T-cell (primary cell): ENCODE results near the gene FRMD1. TPM values are rescaled to one million over a fixed set of nuclear protein-coding genes. Genes with fewer than 3 reads are reported as not detected.

Source experiments
- ATAC-seq, 4 experiments: fragments of 200-7000 bp in 3 of 4; fragments of 150-1000 bp in 1 of 4; cut with Tn5 transposase; replicated peaks in 1 of 4; 1 replicate in 3 of 4; 2 replicates in 1 of 4; pipeline ENCODE4 v1.10.0; 2021; ENCODE audit warnings: moderate library complexity in 3 of 4, mild to moderate bottlenecking in 2 of 4, moderate number of reproducible peaks in 1 of 4
- CTCF ChIA-PET, 2 donors: fragments of 300-600 bp; sonication (Branson Sonifier 250); formaldehyde crosslinking; loops; one replicate each; lab custom pipeline; 2022; ENCODE audit warnings: antibody characterized with exemption in 2 of 2; lab: Charles Lee
- POLR2A ChIA-PET, 2 donors: fragments of 300-600 bp; sonication (Branson Sonifier 250); formaldehyde crosslinking; loops; one replicate each; lab custom pipeline; 2022; ENCODE audit warnings: antibody characterized with exemption in 2 of 2; lab: Charles Lee
- DNase-seq, 35 experiments: peaks; one replicate each; pipeline versions ENCODE4 v3.0.0 to v3.0.0-alpha.2; 2013 to 2023
- H3K27ac ChIP-seq: one replicate; pipeline ENCODE4 v1.5.1; 2013; ENCODE audit warnings: low read length
- H3K27me3 ChIP-seq, 2 experiments: replicated peaks in 1 of 2; 1 replicate in 1 of 2; 2 replicates in 1 of 2; pipeline versions ENCODE4 v1.6.1 to v1.7.0; 2013; ENCODE audit warnings: low read length in 1 of 2, mixed read lengths in 1 of 2; ENCODE audit not compliant: control insufficient read depth in 2 of 2, insufficient read depth in 2 of 2; ENCODE audit errors: extremely low read depth in 1 of 2
- H3K36me3 ChIP-seq, 2 donors: 1 replicate in 1 of 2; 2 replicates in 1 of 2; pipeline versions ENCODE4 v1.6.1 to v1.7.0; 2013; ENCODE audit warnings: low read length in 1 of 2; ENCODE audit not compliant: control insufficient read depth in 2 of 2, insufficient read depth in 1 of 2; ENCODE audit errors: extremely low read depth in 1 of 2
- H3K4me1 ChIP-seq, 2 experiments: 1 replicate in 1 of 2; 2 replicates in 1 of 2; pipeline versions ENCODE4 v1.6.1 to v1.7.0; 2013; ENCODE audit warnings: low read length in 2 of 2, mixed read lengths in 1 of 2; ENCODE audit not compliant: insufficient read depth in 2 of 2, control insufficient read depth in 1 of 2; ENCODE audit errors: extremely low read depth in 1 of 2
- H3K4me3 ChIP-seq, 2 donors: 1 replicate in 1 of 2; 2 replicates in 1 of 2; pipeline versions ENCODE4 v1.5.1 to v1.7.0; 2013; ENCODE audit warnings: mild to moderate bottlenecking in 2 of 2, low read length in 1 of 2, moderate library complexity in 1 of 2; ENCODE audit not compliant: control insufficient read depth in 1 of 2; ENCODE audit errors: extremely low read depth in 1 of 2
- H3K9me3 ChIP-seq: 2 replicates; pipeline ENCODE4 v1.7.0; 2013
- H3K27ac Mint-ChIP-seq, 2 donors: one replicate each; pipeline ENCODE4 v1.8.0; 2020 to 2021; ENCODE audit warnings: mild to moderate bottlenecking in 2 of 2, mixed read lengths in 2 of 2
- H3K27me3 Mint-ChIP-seq, 2 donors: one replicate each; pipeline ENCODE4 v1.8.0; 2021 to 2022; ENCODE audit warnings: mixed read lengths in 2 of 2
- H3K36me3 Mint-ChIP-seq: one replicate; pipeline ENCODE4 v1.8.0; 2021; ENCODE audit warnings: mixed read lengths
- H3K4me1 Mint-ChIP-seq, 3 donors: one replicate each; pipeline ENCODE4 v1.8.0; 2020 to 2022; ENCODE audit warnings: mixed read lengths in 3 of 3, mild to moderate bottlenecking in 1 of 3
- H3K4me3 Mint-ChIP-seq, 3 donors: one replicate each; pipeline ENCODE4 v1.8.0; 2020 to 2022; ENCODE audit warnings: mild to moderate bottlenecking in 3 of 3, mixed read lengths in 3 of 3, moderate library complexity in 3 of 3
- H3K9me3 Mint-ChIP-seq, 3 donors: one replicate each; pipeline ENCODE4 v1.8.0; 2020 to 2022; ENCODE audit warnings: mixed read lengths in 3 of 3
- WGBS: methylation state at CpG from one replicate; pipeline ENCODE4 v1.1.5; 2013; ENCODE audit warnings: missing lambda C conversion rate; ENCODE audit not compliant: insufficient coverage; 5-methylcytosine and 5-hydroxymethylcytosine counted together
- total RNA-seq, 35 experiments: library from RNA in 6 of 35; stranded (reverse) in 6 of 35; fragments of 120-200 nt in 1 of 35; gene quantifications; one replicate each; pipeline versions ENCODE4 v1.2.1 to v1.2.4 and lab custom pipeline; 2013 to 2026

FRMD1 gene
- total RNA-seq, 5 donors from 2014 or later (not counting 1 experiment from before 2014, with no cell fraction given) = not detected

- Histone ChIP-seq H3K9me3 (no peaks in the 10 kb centered on the region), H3K27ac (no peak overlapping the region), H3K36me3 (no peaks in the 10 kb centered on the region), H3K27me3 (peaks cover 8 to 48% of the 10 kb centered on the region in 2 experiments), H3K4me1 (no peaks in the 10 kb centered on the region), H3K4me3 (no peak overlapping the region)
- DNase-seq (no peak), ATAC-seq (no peak)
- Mint-ChIP-seq H3K4me3 (no peak overlapping the region), H3K27me3 (peaks cover 34 to 49% of the 10 kb centered on the region in 2 donors), H3K36me3 (no peaks in the 10 kb centered on the region), H3K4me1 (no peaks in the 10 kb centered on the region), H3K9me3 (no peaks in the 10 kb centered on the region), H3K27ac (no peak overlapping the region)
- ChIA-PET POLR2A (no interaction called here), CTCF (no interaction called here)
- 5% methylated on average over 43 of the region's 52 CpGs for WGBS
Measured at GRCh38 chr6:168100803-168101589, 22.0 kb upstream of the FRMD1 start.

DNA sequence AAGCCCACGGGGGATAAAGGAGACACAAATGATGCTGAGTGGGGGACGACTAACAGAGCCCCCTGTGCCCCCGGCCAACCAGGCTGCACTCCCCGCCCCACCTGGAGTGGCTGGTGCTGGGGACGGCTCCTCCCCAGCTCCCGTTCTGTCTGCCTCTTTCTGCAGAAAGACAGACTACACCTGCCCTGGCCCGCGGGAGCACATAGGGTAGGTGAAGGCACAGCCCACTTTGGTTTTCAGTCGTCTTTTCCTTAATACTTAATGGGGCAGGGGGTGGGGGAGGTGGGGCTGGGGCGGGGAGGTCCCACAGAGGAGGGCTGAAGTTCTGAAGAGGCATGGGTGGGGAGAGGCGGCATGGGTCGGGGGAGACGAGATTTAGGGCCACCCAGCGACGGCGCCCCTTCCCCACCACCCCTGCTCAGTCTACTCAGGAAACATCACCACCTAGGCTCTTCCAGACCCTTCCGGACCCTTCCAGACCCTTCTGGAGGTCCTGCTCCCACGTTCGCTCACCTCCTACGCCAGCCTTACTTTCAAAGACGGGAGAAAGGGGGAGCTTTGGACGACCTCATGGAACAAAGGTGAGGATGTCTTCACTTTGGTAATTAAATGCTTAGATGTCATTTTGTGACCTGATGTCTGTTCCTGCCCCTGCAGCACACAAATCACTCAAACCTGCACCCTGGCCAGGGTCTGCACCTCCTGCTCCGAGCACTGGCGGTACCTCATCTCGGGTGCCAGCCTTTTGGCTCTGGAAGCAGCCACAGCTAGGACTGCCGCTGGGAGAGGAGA, 21.2 kb upstream of the FRMD1 start:
- WGBS = 74% methylated on average over 4 of the region's 26 CpGs
- Mint-ChIP-seq H3K27me3 (peaks cover 34 to 49% of the 10 kb centered on the region in 2 donors), H3K9me3 (no peaks in the 10 kb centered on the region), H3K4me1 (no peaks in the 10 kb centered on the region), H3K36me3 (no peaks in the 10 kb centered on the region), H3K27ac (peak overlapping the region in 1 of 2 donors; percentile 36), H3K4me3 (no peak overlapping the region)
- H3K27ac ChIP-seq = no peak overlapping the region
- H3K9me3 ChIP-seq = no peaks in the 10 kb centered on the region
- no peaks in the 10 kb centered on the region for H3K36me3 ChIP-seq
- POLR2A ChIA-PET = no interaction called here
- no peaks in the 10 kb centered on the region for H3K4me1 ChIP-seq
- DNase-seq (no peak), ATAC-seq (no peak)
- CTCF ChIA-PET = no interaction called here
- peaks cover 8 to 48% of the 10 kb centered on the region in 2 experiments for H3K27me3 ChIP-seq
- no peak overlapping the region for H3K4me3 ChIP-seq

DNA sequence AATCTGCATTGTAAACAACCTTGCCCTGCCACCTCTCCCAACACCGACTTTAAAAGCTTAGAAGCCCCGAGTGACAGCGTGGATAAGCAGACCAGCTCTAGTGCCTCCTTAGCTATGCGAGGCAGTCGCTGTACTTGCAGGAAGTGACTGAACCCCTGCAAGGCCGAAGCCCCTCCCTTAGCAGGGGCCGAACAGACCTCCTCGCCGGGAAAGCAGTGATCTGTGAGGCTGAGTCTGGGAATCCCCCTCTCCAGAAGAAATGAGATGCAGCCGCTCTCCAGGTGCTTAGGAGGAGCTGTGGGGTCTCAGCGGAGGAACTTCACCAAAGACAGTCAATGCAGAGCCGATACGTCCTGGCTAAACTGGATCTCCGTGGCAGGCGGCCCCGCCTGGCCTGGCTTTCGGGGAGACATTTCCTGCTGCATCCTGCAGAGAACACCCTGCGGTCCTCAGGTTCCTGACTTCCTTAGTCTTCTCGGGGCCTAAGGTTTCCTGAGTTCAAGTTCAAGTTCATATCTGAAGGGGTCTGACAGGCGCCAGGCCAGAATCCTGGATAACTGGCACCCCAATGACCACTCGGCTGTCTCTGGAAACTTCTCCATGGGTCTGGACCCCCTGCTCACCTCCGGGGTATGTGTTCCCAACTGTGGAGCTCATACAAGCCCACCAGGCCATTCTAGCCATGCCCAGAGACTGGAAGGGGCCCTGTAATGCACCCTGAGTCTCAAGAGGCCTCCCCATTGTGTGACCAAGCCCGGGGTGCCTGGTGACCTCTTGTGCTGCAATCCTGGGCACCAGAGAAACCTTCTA, 20.4 kb upstream of the FRMD1 start:
- peaks cover 6 to 45% of the 10 kb centered on the region in 2 experiments for H3K27me3 ChIP-seq
- no peaks in the 10 kb centered on the region for H3K9me3 ChIP-seq
- no peak for DNase-seq
- no peaks in the 10 kb centered on the region for H3K36me3 ChIP-seq
- Mint-ChIP-seq H3K4me1 (no peaks in the 10 kb centered on the region), H3K4me3 (no peak overlapping the region), H3K27me3 (peaks cover 27 to 44% of the 10 kb centered on the region in 2 donors), H3K27ac (no peak overlapping the region), H3K36me3 (no peaks in the 10 kb centered on the region), H3K9me3 (no peaks in the 10 kb centered on the region)
- WGBS = 74% methylated on average over 16 of the region's 23 CpGs
- ChIA-PET CTCF (no interaction called here), POLR2A (no interaction called here)
- ATAC-seq = no peak
- H3K27ac ChIP-seq = no peak overlapping the region
- H3K4me1 ChIP-seq = no peaks in the 10 kb centered on the region
- no peak overlapping the region for H3K4me3 ChIP-seq

DNA sequence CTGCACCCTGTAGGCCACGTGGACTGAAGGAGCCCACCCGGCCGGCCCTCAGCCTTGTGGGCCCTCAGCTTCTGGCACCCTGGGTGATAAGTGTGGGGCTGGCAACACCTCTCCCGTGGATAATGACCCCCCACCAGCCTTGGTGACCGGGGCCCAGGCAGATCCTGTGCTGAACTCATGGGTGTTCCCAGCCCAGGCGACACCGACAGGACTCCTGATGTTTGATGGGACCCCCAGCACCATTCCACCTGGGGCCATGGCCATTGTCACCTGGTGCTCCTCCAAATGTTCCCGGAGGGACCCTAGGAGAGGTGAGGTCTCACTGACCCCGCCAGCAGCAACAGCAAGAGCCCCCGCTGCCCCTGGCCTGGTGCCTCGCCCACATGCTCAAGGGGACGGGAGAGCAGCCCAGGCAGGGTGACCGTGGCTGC, 19.4 kb upstream of the FRMD1 start:
- H3K27me3 ChIP-seq = peaks cover 6 to 43% of the 10 kb centered on the region in 2 experiments

DNA sequence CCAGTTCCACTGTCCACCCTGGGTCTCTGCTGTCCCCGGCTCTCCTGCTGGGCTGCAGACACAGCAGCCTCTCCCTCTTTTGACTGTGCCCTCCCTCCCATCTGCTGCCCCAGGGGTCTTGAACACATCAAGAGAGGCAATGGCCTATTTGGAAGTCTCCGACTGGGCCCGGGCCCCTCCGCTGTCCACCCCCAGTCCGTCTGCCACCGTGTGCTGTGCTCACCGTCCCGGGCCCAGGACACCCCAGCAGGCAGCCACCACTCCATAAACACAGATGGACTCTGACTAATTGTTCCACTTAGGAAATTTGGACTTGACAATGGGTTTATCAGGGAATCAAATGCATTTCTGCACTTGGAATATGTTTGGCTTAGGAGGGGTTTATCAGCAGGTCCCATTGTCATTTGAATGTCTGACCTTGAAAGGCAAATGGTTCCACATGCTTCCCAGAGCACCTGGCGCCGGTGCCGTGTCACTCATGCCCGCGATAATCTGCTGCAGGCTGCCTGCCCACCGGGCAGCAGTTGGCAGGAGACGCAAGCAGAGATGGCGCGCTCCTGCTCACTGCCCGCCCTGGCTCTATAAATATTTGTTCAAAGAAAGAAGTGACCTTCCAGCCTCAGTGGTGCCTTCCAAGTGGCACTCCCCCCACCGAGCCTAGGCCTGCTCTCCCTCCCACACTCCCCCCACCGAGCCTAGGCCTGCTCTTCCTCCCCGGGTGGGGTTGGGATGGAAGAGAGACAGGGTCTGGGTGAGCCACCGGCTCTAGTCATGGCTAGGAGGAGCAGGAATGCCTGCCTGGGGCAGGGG, 18.8 kb upstream of the FRMD1 start:
- no peak overlapping the region for H3K4me3 ChIP-seq
- Mint-ChIP-seq H3K4me3 (no peak overlapping the region), H3K9me3 (peaks cover 0 to 2% (median under 1%) of the 10 kb centered on the region in 3 donors), H3K27me3 (peaks cover 21 to 35% of the 10 kb centered on the region in 2 donors), H3K36me3 (no peaks in the 10 kb centered on the region), H3K27ac (no peak overlapping the region), H3K4me1 (no peaks in the 10 kb centered on the region)
- ChIA-PET POLR2A (no interaction called here), CTCF (no interaction called here)
- no peaks in the 10 kb centered on the region for H3K4me1 ChIP-seq
- no peak for DNase-seq
- H3K27ac ChIP-seq = no peak overlapping the region
- no peaks in the 10 kb centered on the region for H3K36me3 ChIP-seq
- 89% methylated on average over 15 of the region's 22 CpGs for WGBS
- H3K9me3 ChIP-seq = no peaks in the 10 kb centered on the region
- peaks cover 6 to 40% of the 10 kb centered on the region in 2 experiments for H3K27me3 ChIP-seq
- no peak for ATAC-seq

More for the DNA sequence above, 19.4 kb upstream of the FRMD1 start:
- H3K36me3 ChIP-seq = no peaks in the 10 kb centered on the region
- DNase-seq = no peak
- 80% methylated on average over 11 of the region's 13 CpGs for WGBS
- no peak overlapping the region for H3K27ac ChIP-seq
- Mint-ChIP-seq H3K27ac (no peak overlapping the region), H3K4me1 (no peaks in the 10 kb centered on the region), H3K27me3 (peaks cover 24 to 40% of the 10 kb centered on the region in 2 donors), H3K9me3 (no peaks in the 10 kb centered on the region), H3K4me3 (no peak overlapping the region), H3K36me3 (no peaks in the 10 kb centered on the region)
- H3K4me3 ChIP-seq = no peak overlapping the region
- no peaks in the 10 kb centered on the region for H3K9me3 ChIP-seq
- ChIA-PET POLR2A (no interaction called here), CTCF (no interaction called here)
- no peak for ATAC-seq
- H3K4me1 ChIP-seq = no peaks in the 10 kb centered on the region
